Neuronal stem cell (in vitro differentiated cells): Measurements from ENCODE around the gene OR4K1.

Source experiments
- DNase-seq: peaks from one replicate; pipeline ENCODE4 v3.0.0-alpha.2; 2013; ENCODE audit warnings: low spot score
- H2AFZ ChIP-seq: one replicate; pipeline ENCODE4 v1.6.1; 2013; ENCODE audit warnings: mild to moderate bottlenecking, low read length, inconsistent platforms
- H2AK5ac ChIP-seq: 2 replicates; pipeline ENCODE4 v1.6.1; 2013; ENCODE audit warnings: low read depth, mild to moderate bottlenecking, inconsistent platforms, low read length, moderate library complexity, mixed read lengths
- H2BK120ac ChIP-seq: 2 replicates; pipeline ENCODE4 v1.6.1; 2013; ENCODE audit warnings: low read depth, mild to moderate bottlenecking, inconsistent platforms, low read length, moderate library complexity, mixed read lengths
- H2BK12ac ChIP-seq: one replicate; pipeline ENCODE4 v1.6.1; 2013; ENCODE audit warnings: low read length, inconsistent platforms
- H2BK15ac ChIP-seq: 2 replicates; pipeline ENCODE4 v1.6.1; 2013; ENCODE audit warnings: mild to moderate bottlenecking, low read length, inconsistent platforms, mixed read lengths
- H2BK5ac ChIP-seq: one replicate; pipeline ENCODE4 v1.6.1; 2013; ENCODE audit warnings: inconsistent platforms, mild to moderate bottlenecking, low read length, moderate library complexity
- H3K14ac ChIP-seq: one replicate; pipeline ENCODE4 v1.6.1; 2013; ENCODE audit warnings: low read length, inconsistent platforms
- H3K18ac ChIP-seq: 2 replicates; pipeline ENCODE4 v1.6.1; 2013; ENCODE audit warnings: low read length, inconsistent platforms
- H3K23ac ChIP-seq: 2 replicates; pipeline ENCODE4 v1.6.1; 2013; ENCODE audit warnings: low read depth, mild to moderate bottlenecking, mixed read lengths, low read length, inconsistent platforms; ENCODE audit not compliant: poor library complexity
- H3K27ac ChIP-seq: replicated peaks from 3 replicates; pipeline ENCODE4 v1.5.1; 2013; ENCODE audit warnings: low read length, inconsistent platforms
- H3K27me3 ChIP-seq, 3 experiments: 2 replicates each; pipeline ENCODE4 v1.6.1; 2013; ENCODE audit warnings: low read length in 3 of 3, mild to moderate bottlenecking in 2 of 3, inconsistent platforms in 1 of 3, low read depth in 1 of 3, mixed read lengths in 1 of 3, moderate library complexity in 1 of 3; ENCODE audit not compliant: control insufficient read depth in 3 of 3, insufficient read depth in 3 of 3
- H3K36me3 ChIP-seq, 2 donors: replicated peaks in 1 of 2; 2 replicates each; pipeline ENCODE4 v1.6.1; 2013; ENCODE audit warnings: low read length in 2 of 2; ENCODE audit not compliant: control insufficient read depth in 2 of 2, insufficient read depth in 2 of 2
- H3K4ac ChIP-seq: 2 replicates; pipeline ENCODE4 v1.6.1; 2013; ENCODE audit warnings: inconsistent platforms, mild to moderate bottlenecking, low read length, moderate library complexity
- H3K4me1 ChIP-seq, 2 donors: 1 replicate in 1 of 2; 2 replicates in 1 of 2; pipeline ENCODE4 v1.6.1; 2013; ENCODE audit warnings: low read length in 2 of 2, low read depth in 1 of 2; ENCODE audit not compliant: control insufficient read depth in 2 of 2, insufficient read depth in 1 of 2
- H3K4me2 ChIP-seq: one replicate; pipeline ENCODE4 v1.6.1; 2013; ENCODE audit warnings: mild to moderate bottlenecking, low read length, inconsistent platforms; ENCODE audit not compliant: insufficient read depth, poor library complexity, severe bottlenecking
- H3K4me3 ChIP-seq, 2 donors: 2 replicates each; pipeline ENCODE4 v1.5.1; 2013; ENCODE audit warnings: low read length in 2 of 2, mild to moderate bottlenecking in 2 of 2, inconsistent platforms in 1 of 2, moderate library complexity in 1 of 2
- H3K79me1 ChIP-seq: one replicate; pipeline ENCODE4 v1.6.1; 2013; ENCODE audit warnings: low read depth, mild to moderate bottlenecking, inconsistent platforms, low read length, moderate library complexity
- H3K9ac ChIP-seq: one replicate; pipeline ENCODE4 v1.6.1; 2013; ENCODE audit warnings: mild to moderate bottlenecking, low read depth, low read length, inconsistent platforms; ENCODE audit not compliant: poor library complexity
- H3K9me3 ChIP-seq, 2 donors: replicated peaks in 1 of 2; 2 replicates each; pipeline versions ENCODE3 to v1.6.1; 2013; ENCODE audit warnings: low read length in 2 of 2, mild to moderate bottlenecking in 2 of 2, inconsistent platforms in 1 of 2, low read depth in 1 of 2, mixed read lengths in 1 of 2, moderate library complexity in 1 of 2; ENCODE audit not compliant: control insufficient read depth in 2 of 2, insufficient read depth in 1 of 2
- H4K8ac ChIP-seq: one replicate; pipeline ENCODE4 v1.6.1; 2013; ENCODE audit warnings: low read depth, mild to moderate bottlenecking, inconsistent platforms, low read length, moderate library complexity
- H4K91ac ChIP-seq: one replicate; pipeline ENCODE4 v1.6.1; 2013; ENCODE audit warnings: low read length, low read depth, mild to moderate bottlenecking, inconsistent platforms; ENCODE audit not compliant: poor library complexity
- WGBS, 2 donors: extraction: QIAGEN DNeasy Blood & Tissue Kit; methylation state at CpG; one replicate each; pipeline ENCODE4 v1.1.7; 2013; ENCODE audit warnings: missing lambda C conversion rate in 2 of 2, mixed read lengths in 1 of 2; ENCODE audit not compliant: insufficient read length in 2 of 2, insufficient replicate concordance in 1 of 2; ENCODE audit errors: extremely low coverage in 2 of 2; 5-methylcytosine and 5-hydroxymethylcytosine counted together

OR4K1 gene

GRCh38 chr14:19918553-19919264, 12.0 kb upstream of the OR4K1 start:
- no peak overlapping the region for H2BK12ac ChIP-seq
- H3K18ac ChIP-seq, result no peak overlapping the region
- no peak overlapping the region for H3K9ac ChIP-seq
- no peaks in the 10 kb centered on the region for H3K27me3 ChIP-seq
- DNase-seq, result no peak
- H3K4me3 ChIP-seq, result no peak overlapping the region
- no peak overlapping the region for H2AK5ac ChIP-seq
- H3K14ac ChIP-seq, result no peak overlapping the region
- H3K9me3 ChIP-seq, result peaks cover 0 to 21% of the 10 kb centered on the region in 2 donors
- no peak overlapping the region for H4K91ac ChIP-seq
- no peaks in the 10 kb centered on the region for H3K36me3 ChIP-seq
- no peak overlapping the region for H3K27ac ChIP-seq
- no CpG with 5 or more reads among the region's 4 CpGs for WGBS, 2 donors
- H2BK15ac ChIP-seq, result no peak overlapping the region
- no peak overlapping the region for H3K4me2 ChIP-seq
- H3K79me1 ChIP-seq, result no peaks in the 10 kb centered on the region
- no peaks in the 10 kb centered on the region for H3K4me1 ChIP-seq
- no peak overlapping the region for H4K8ac ChIP-seq
- H3K4ac ChIP-seq, result no peak overlapping the region
- H2BK5ac ChIP-seq, result no peak overlapping the region
- H3K23ac ChIP-seq, result no peak overlapping the region
- H2BK120ac ChIP-seq, result no peak overlapping the region
- H2AFZ ChIP-seq, result no peak overlapping the region

GRCh38 chr14:19920021-19920657, 10.6 kb upstream of the OR4K1 start, which contains the start of gene OR4K5:
OR4K5 (plus strand) TSS chr14:19920607; CDS start chr14:19920607, 0 bp downstream.
- H4K91ac ChIP-seq, result no peak within 1 kb of the TSS
- no peak within 1 kb of the TSS for H3K4me3 ChIP-seq
- no peak within 1 kb of the TSS for H2AFZ ChIP-seq
- H2BK12ac ChIP-seq, result no peak within 1 kb of the TSS
- H2BK120ac ChIP-seq, result no peak within 1 kb of the TSS
- no peaks in the 10 kb centered on the region for H3K36me3 ChIP-seq
- H3K27ac ChIP-seq, result no peak within 1 kb of the TSS
- no peak within 1 kb of the TSS for H4K8ac ChIP-seq
- DNase-seq, result no peak
- H3K9ac ChIP-seq, result no peak within 1 kb of the TSS
- H3K4me2 ChIP-seq, result no peak within 1 kb of the TSS
- peaks cover 0 to 21% of the 10 kb centered on the region in 2 donors for H3K9me3 ChIP-seq
- H2AK5ac ChIP-seq, result no peak within 1 kb of the TSS
- no peaks in the 10 kb centered on the region for H3K4me1 ChIP-seq
- H2BK15ac ChIP-seq, result no peak within 1 kb of the TSS
- no peak within 1 kb of the TSS for H3K18ac ChIP-seq
- H3K27me3 ChIP-seq, result no peaks in the 10 kb centered on the region
- no peak within 1 kb of the TSS for H2BK5ac ChIP-seq
- H3K4ac ChIP-seq, result no peak within 1 kb of the TSS
- no peak within 1 kb of the TSS for H3K14ac ChIP-seq
- no peak within 1 kb of the TSS for H3K23ac ChIP-seq
- H3K79me1 ChIP-seq, result no peaks in the 10 kb centered on the region

DNA sequence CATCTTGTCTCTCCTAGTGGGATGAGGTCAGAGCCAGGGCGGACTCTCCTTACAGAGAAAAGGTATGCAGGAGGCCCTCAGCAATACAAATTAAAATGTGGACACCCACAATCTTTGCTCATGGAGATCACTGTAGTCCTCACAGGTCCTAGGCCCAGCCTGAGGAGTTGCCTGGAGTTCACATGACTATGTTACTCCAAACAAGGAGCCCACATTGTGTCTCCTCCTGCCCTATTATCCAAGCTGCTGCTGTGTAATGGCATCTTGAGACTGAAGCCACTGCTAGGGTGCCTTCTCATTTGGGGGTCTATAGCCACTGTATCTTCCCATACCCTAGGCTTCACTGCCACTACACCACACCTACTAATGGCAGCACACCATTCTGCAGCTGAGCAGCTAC, 11.0 kb downstream of the OR4K1 start:
- Histone ChIP-seq H2AK5ac (no peak overlapping the region), H2BK15ac (no peak overlapping the region), H2BK120ac (no peak overlapping the region), H3K4me1 (no peaks in the 10 kb centered on the region), H3K4me2 (no peak overlapping the region), H4K91ac (no peak overlapping the region), H2BK12ac (no peak overlapping the region), H4K8ac (no peak overlapping the region), H2AFZ (no peak overlapping the region), H3K27ac (no peak overlapping the region), H3K14ac (no peak overlapping the region), H3K36me3 (no peaks in the 10 kb centered on the region), H3K27me3 (no peaks in the 10 kb centered on the region), H3K4ac (no peak overlapping the region), H3K23ac (no peak overlapping the region), H3K4me3 (no peak overlapping the region), H3K79me1 (no peaks in the 10 kb centered on the region), H3K9me3 (peaks cover 0 to 6% of the 10 kb centered on the region in 2 donors), H3K18ac (no peak overlapping the region), H3K9ac (no peak overlapping the region), H2BK5ac (no peak overlapping the region)
- no CpG with 5 or more reads among the region's 1 CpG for WGBS, 2 donors
- no peak for DNase-seq

DNA sequence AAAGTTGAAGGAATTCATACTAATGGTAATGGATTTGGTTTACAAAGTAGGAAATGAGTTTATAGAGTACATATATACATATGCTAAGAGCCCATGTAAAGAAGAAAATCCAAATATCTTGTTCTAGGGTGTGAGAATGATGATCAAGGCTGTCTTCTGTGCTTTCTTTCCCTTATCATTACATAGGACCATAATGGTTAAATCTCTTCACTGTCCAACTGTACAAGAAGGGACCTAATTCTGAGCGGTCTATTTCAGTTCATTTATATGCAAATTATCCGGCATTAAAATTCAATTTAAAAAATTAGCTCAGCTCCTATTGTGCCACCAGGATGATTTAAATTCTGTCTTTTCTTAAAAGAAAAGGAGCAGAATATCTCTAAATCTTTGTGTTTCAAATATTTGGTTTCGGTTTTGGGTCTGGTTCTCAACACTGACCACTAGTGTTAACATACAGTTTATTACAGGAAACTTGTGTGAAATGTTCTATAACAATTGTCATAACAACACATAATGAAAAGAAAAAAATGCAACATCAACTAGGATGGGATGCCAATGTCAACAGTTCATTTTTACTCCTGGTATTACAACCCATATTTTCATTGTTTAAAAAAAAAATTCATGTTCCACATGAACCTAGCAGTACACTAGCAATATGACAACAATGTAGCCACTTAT, 16.8 kb downstream of the OR4K1 start:
- no peak overlapping the region for H3K4me3 ChIP-seq
- H2AFZ ChIP-seq, result peak overlapping the region; percentile 13
- WGBS, 2 donors, result no CpG with 5 or more reads among the region's 3 CpGs

More for the DNA sequence above, 16.8 kb downstream of the OR4K1 start:
- no peak overlapping the region for H3K14ac ChIP-seq
- no peak overlapping the region for H2BK15ac ChIP-seq
- no peak overlapping the region for H3K4ac ChIP-seq
- no peak overlapping the region for H3K23ac ChIP-seq
- no peaks in the 10 kb centered on the region for H3K9me3 ChIP-seq
- no peak overlapping the region for H3K27ac ChIP-seq
- no peak overlapping the region for H2BK5ac ChIP-seq
- no peak overlapping the region for H3K9ac ChIP-seq
- H4K8ac ChIP-seq, result no peak overlapping the region
- H3K4me1 ChIP-seq, result no peaks in the 10 kb centered on the region
- no peak overlapping the region for H2BK120ac ChIP-seq
- H3K36me3 ChIP-seq, result no peaks in the 10 kb centered on the region
- no peaks in the 10 kb centered on the region for H3K27me3 ChIP-seq
- H3K18ac ChIP-seq, result no peak overlapping the region
- no peak overlapping the region for H2BK12ac ChIP-seq
- no peak overlapping the region for H4K91ac ChIP-seq
- no peaks in the 10 kb centered on the region for H3K79me1 ChIP-seq
- no peak overlapping the region for H3K4me2 ChIP-seq
- no peak for DNase-seq
- no peak overlapping the region for H2AK5ac ChIP-seq
